H9 (cell line): ENCODE results near the gene FIGNL2. TPM values are rescaled to one million over a fixed set of nuclear protein-coding genes. Genes with fewer than 3 reads are reported as not detected.

Experiments
- DNase-seq: peaks from one replicate; pipeline ENCODE4 v3.0.0-alpha.2; 2017
- H2AFZ ChIP-seq: one replicate; pipeline ENCODE4 v1.6.1; 2013; ENCODE audit warnings: mild to moderate bottlenecking, low read length, control low read depth, moderate library complexity
- H2AK5ac ChIP-seq: 2 replicates; pipeline ENCODE4 v1.6.1; 2013; ENCODE audit warnings: low read length, control low read depth, mixed read lengths; ENCODE audit not compliant: insufficient read length
- H2BK120ac ChIP-seq: one replicate; pipeline ENCODE4 v1.6.1; 2013; ENCODE audit warnings: low read depth, mild to moderate bottlenecking, low read length, control low read depth, inconsistent platforms; ENCODE audit not compliant: poor library complexity, severe bottlenecking
- H2BK12ac ChIP-seq: 2 replicates; pipeline ENCODE4 v1.6.1; 2013; ENCODE audit warnings: low read length, control low read depth, mixed read lengths, low read depth; ENCODE audit not compliant: insufficient read length
- H2BK15ac ChIP-seq: 2 replicates; pipeline ENCODE4 v1.6.1; 2013; ENCODE audit warnings: low read depth, low read length, control low read depth
- H2BK20ac ChIP-seq: one replicate; pipeline ENCODE4 v1.6.1; 2013; ENCODE audit warnings: low read depth, mild to moderate bottlenecking, low read length, control low read depth, inconsistent platforms; ENCODE audit not compliant: poor library complexity, severe bottlenecking
- H2BK5ac ChIP-seq: 2 replicates; pipeline ENCODE4 v1.6.1; 2013; ENCODE audit warnings: low read length, control low read depth, mixed read lengths; ENCODE audit not compliant: insufficient read length
- H3K14ac ChIP-seq: 2 replicates; pipeline ENCODE4 v1.6.1; 2013; ENCODE audit warnings: low read length, control low read depth; ENCODE audit not compliant: insufficient read depth
- H3K18ac ChIP-seq: 2 replicates; pipeline ENCODE4 v1.6.1; 2013; ENCODE audit warnings: low read depth, mild to moderate bottlenecking, mixed read lengths, low read length, control low read depth; ENCODE audit not compliant: insufficient read length
- H3K23ac ChIP-seq: 2 replicates; pipeline ENCODE4 v1.6.1; 2013; ENCODE audit warnings: low read length, control low read depth, mixed read lengths, low read depth; ENCODE audit not compliant: insufficient read length
- H3K23me2 ChIP-seq: 2 replicates; pipeline ENCODE4 v1.6.1; 2013; ENCODE audit warnings: low read depth, mild to moderate bottlenecking, mixed read lengths, low read length, control low read depth; ENCODE audit not compliant: insufficient read length, poor library complexity, severe bottlenecking
- H3K27ac ChIP-seq: 2 replicates; pipeline ENCODE4 v1.5.1; 2013; ENCODE audit warnings: low read length, control low read depth, mixed read lengths, low read depth; ENCODE audit not compliant: insufficient read length
- H3K27me3 ChIP-seq: 2 replicates; pipeline ENCODE4 v1.6.1; 2013; ENCODE audit warnings: low read length, control low read depth, inconsistent platforms; ENCODE audit not compliant: insufficient read depth
- H3K4ac ChIP-seq: 2 replicates; pipeline ENCODE4 v1.6.1; 2013; ENCODE audit warnings: low read depth, mild to moderate bottlenecking, control low read depth, inconsistent platforms, low read length, moderate library complexity
- H3K4me1 ChIP-seq: 2 replicates; pipeline ENCODE4 v1.6.1; 2013; ENCODE audit warnings: low read length, control low read depth, inconsistent platforms; ENCODE audit not compliant: insufficient read depth
- H3K4me2 ChIP-seq: 2 replicates; pipeline ENCODE4 v1.6.1; 2013; ENCODE audit warnings: low read length, control low read depth, mixed read lengths; ENCODE audit not compliant: insufficient read length, insufficient read depth
- H3K56ac ChIP-seq: 2 replicates; pipeline ENCODE4 v1.6.1; 2013; ENCODE audit warnings: low read depth, mild to moderate bottlenecking, mixed read lengths, low read length, control low read depth; ENCODE audit not compliant: insufficient read length
- H3K79me1 ChIP-seq: 2 replicates; pipeline ENCODE4 v1.6.1; 2013; ENCODE audit warnings: low read depth, mild to moderate bottlenecking, moderate library complexity, low read length, control low read depth, inconsistent platforms; ENCODE audit not compliant: insufficient read depth, poor library complexity, severe bottlenecking
- H3K79me2 ChIP-seq: 2 replicates; pipeline ENCODE4 v1.6.1; 2013; ENCODE audit warnings: low read length, control low read depth, inconsistent platforms; ENCODE audit not compliant: insufficient read depth
- H3K9ac ChIP-seq: 2 replicates; pipeline ENCODE4 v1.6.1; 2013; ENCODE audit warnings: low read length, control low read depth, mixed read lengths; ENCODE audit not compliant: insufficient read length; ENCODE audit errors: extremely low read depth
- H3K9me3 ChIP-seq: one replicate; pipeline ENCODE4 v1.6.1; 2013; ENCODE audit warnings: low read depth, low read length, inconsistent platforms; ENCODE audit not compliant: control insufficient read depth
- H3T11ph ChIP-seq: one replicate; pipeline ENCODE4 v1.6.1; 2013; ENCODE audit warnings: mild to moderate bottlenecking, low read length, control low read depth, inconsistent platforms
- H4K20me1 ChIP-seq: one replicate; pipeline ENCODE4 v1.6.1; 2013; ENCODE audit not compliant: control insufficient read depth, insufficient read length, insufficient read depth
- H4K5ac ChIP-seq: 2 replicates; pipeline ENCODE4 v1.6.1; 2013; ENCODE audit warnings: low read depth, mild to moderate bottlenecking, mixed read lengths, low read length, control low read depth; ENCODE audit not compliant: insufficient read length
- H4K8ac ChIP-seq: replicated peaks from 2 replicates; pipeline ENCODE4 v1.6.1; 2013; ENCODE audit warnings: low read length, control low read depth, mixed read lengths, low read depth; ENCODE audit not compliant: insufficient read length
- H4K91ac ChIP-seq: 2 replicates; pipeline ENCODE4 v1.6.1; 2013; ENCODE audit warnings: low read depth, mild to moderate bottlenecking, moderate library complexity, mixed read lengths, low read length, control low read depth; ENCODE audit not compliant: insufficient read length
- H3K27ac Mint-ChIP-seq, 3 experiments: 2 replicates in 2 of 3; 3 replicates in 1 of 3; pipeline ENCODE4 v1.8.0; 2020 to 2021; ENCODE audit warnings: mixed read lengths in 3 of 3, mild to moderate bottlenecking in 1 of 3, moderate library complexity in 1 of 3
- H3K27me3 Mint-ChIP-seq: 2 replicates; pipeline ENCODE4 v1.8.0; 2021; ENCODE audit warnings: low read depth, mild to moderate bottlenecking, moderate library complexity, mixed read lengths
- H3K36me3 Mint-ChIP-seq, 3 experiments: 2 replicates in 2 of 3; 3 replicates in 1 of 3; pipeline ENCODE4 v1.8.0; 2020 to 2021; ENCODE audit warnings: low read depth in 3 of 3, mixed read lengths in 3 of 3; ENCODE audit not compliant: insufficient read depth in 1 of 3
- H3K4me1 Mint-ChIP-seq, 2 experiments: 2 replicates each; pipeline ENCODE4 v1.8.0; 2020; ENCODE audit warnings: mixed read lengths in 2 of 2
- H3K4me3 Mint-ChIP-seq, 2 experiments: 2 replicates in 1 of 2; 3 replicates in 1 of 2; pipeline ENCODE4 v1.8.0; 2020 to 2021; ENCODE audit warnings: mild to moderate bottlenecking in 2 of 2, mixed read lengths in 2 of 2, moderate library complexity in 1 of 2
- H3K9me3 Mint-ChIP-seq, 2 experiments: 2 replicates in 1 of 2; 3 replicates in 1 of 2; pipeline ENCODE4 v1.8.0; 2020; ENCODE audit warnings: mild to moderate bottlenecking in 2 of 2, mixed read lengths in 2 of 2, moderate library complexity in 1 of 2
- WGBS: extraction: QIAGEN DNeasy Blood & Tissue Kit; methylation state at CpG from one replicate; pipeline ENCODE4 v1.1.7; 2013; ENCODE audit warnings: missing lambda C conversion rate, low lambda C conversion rate, mixed read lengths; ENCODE audit not compliant: insufficient read length; ENCODE audit errors: extremely low coverage; 5-methylcytosine and 5-hydroxymethylcytosine counted together
- total RNA-seq: library from RNA; stranded (reverse); gene quantifications from 2 replicates; pipeline ENCODE4 v1.2.1, GENCODE V29; 2021
- TF ChIP-seq, protein P1 (sequence below): fragments of 200-600 bp; sonication (generic); conservative IDR thresholded peaks from 3 replicates; pipeline ENCODE4 v1.8.0; 2021; ENCODE audit warnings: antibody characterized with exemption, mild to moderate bottlenecking

Gene FIGNL2
- total RNA-seq, 1 experiment from 2014 or later, result 19.7 TPM

- H3K4ac ChIP-seq, result no peak overlapping the region
- peaks cover 20% of the 10 kb centered on the region for H3K23me2 ChIP-seq
- no peaks in the 10 kb centered on the region for H3K9me3 ChIP-seq
- H4K91ac ChIP-seq, result no peak overlapping the region
- no peaks in the 10 kb centered on the region for H4K20me1 ChIP-seq
- H3K79me2 ChIP-seq, result no peaks in the 10 kb centered on the region
- Mint-ChIP-seq H3K4me1 (peaks cover 64 to 70% of the 10 kb centered on the region in 2 experiments), H3K27me3 (peaks cover 60% of the 10 kb centered on the region), H3K27ac (peak overlapping the region; percentile 64 to 78 (median 69); a peak in 3 of 7 replicates), H3K4me3 (peak overlapping the region; percentile 79 to 83), H3K9me3 (peaks cover 0 to 2% of the 10 kb centered on the region in 2 experiments; a peak in 2 of 5 replicates), H3K36me3 (no peaks in the 10 kb centered on the region)
- no peak overlapping the region for H2BK5ac ChIP-seq
- peak; percentile 93 for DNase-seq
- no peak overlapping the region for H4K5ac ChIP-seq
- no peak overlapping the region for H4K8ac ChIP-seq
- H3K23ac ChIP-seq, result no peak overlapping the region
- no peak overlapping the region for H3T11ph ChIP-seq
- no peak overlapping the region for H2BK15ac ChIP-seq
- H2AFZ ChIP-seq, result no peak overlapping the region
- TF ChIP-seq, protein P1, sequence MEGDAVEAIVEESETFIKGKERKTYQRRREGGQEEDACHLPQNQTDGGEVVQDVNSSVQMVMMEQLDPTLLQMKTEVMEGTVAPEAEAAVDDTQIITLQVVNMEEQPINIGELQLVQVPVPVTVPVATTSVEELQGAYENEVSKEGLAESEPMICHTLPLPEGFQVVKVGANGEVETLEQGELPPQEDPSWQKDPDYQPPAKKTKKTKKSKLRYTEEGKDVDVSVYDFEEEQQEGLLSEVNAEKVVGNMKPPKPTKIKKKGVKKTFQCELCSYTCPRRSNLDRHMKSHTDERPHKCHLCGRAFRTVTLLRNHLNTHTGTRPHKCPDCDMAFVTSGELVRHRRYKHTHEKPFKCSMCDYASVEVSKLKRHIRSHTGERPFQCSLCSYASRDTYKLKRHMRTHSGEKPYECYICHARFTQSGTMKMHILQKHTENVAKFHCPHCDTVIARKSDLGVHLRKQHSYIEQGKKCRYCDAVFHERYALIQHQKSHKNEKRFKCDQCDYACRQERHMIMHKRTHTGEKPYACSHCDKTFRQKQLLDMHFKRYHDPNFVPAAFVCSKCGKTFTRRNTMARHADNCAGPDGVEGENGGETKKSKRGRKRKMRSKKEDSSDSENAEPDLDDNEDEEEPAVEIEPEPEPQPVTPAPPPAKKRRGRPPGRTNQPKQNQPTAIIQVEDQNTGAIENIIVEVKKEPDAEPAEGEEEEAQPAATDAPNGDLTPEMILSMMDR, result no peak
- H3K27me3 ChIP-seq, result peaks cover 6% of the 10 kb centered on the region; the same call in 1 of the 2 replicates
- peaks cover 10% of the 10 kb centered on the region; the same call in 1 of the 2 replicates for H3K4me1 ChIP-seq
- H3K9ac ChIP-seq, result no peak overlapping the region
- no peak overlapping the region for H3K27ac ChIP-seq
- H2AK5ac ChIP-seq, result no peak overlapping the region
- peak overlapping the region; percentile 69 for H3K4me2 ChIP-seq
- no peak overlapping the region for H3K18ac ChIP-seq
- H3K79me1 ChIP-seq, result no peaks in the 10 kb centered on the region
- no peak overlapping the region for H2BK12ac ChIP-seq
- no CpG with 5 or more reads among the region's 53 CpGs for WGBS
- no peak overlapping the region for H3K56ac ChIP-seq
- H2BK20ac ChIP-seq, result no peak overlapping the region
- H2BK120ac ChIP-seq, result no peak overlapping the region
- no peak overlapping the region for H3K14ac ChIP-seq
Observed at GRCh38 chr12:51863933-51864832, 15.7 kb upstream of the FIGNL2 start.
